ENCODE data around the gene RSPH3. TPM values are rescaled to one million over a fixed set of nuclear protein-coding genes. Genes with fewer than 3 reads are reported as not detected.

The RSPH3 gene
- total and polyA plus RNA-seq, 10 of the 15 experiments (the other 5 are each of a cell fraction or from before 2014, with no cell fraction given), result 0.40 to 3.5 (median 1.4) TPM

GRCh38 chr6:158969148-158969547 lies 30.9 kb downstream of the RSPH3 start:
- FAIRE-seq (peak; percentile 74), ATAC-seq (no peak), DNase-seq (ENCODE audit: low read depth, low spot score) (no peak)
- Histone ChIP-seq H3K4me2 (ENCODE audit: control insufficient read depth, insufficient read depth) (no peak overlapping the region), H2AFZ (ENCODE audit: control insufficient read depth, low read depth, low read length) (no peak overlapping the region), H3K4me3 (no peak overlapping the region), H3K27ac (ENCODE audit: control insufficient read depth, insufficient read depth) (no peak overlapping the region), H3K9ac (ENCODE audit: control insufficient read depth, insufficient read depth, low read length) (no peak overlapping the region), H3K79me2 (ENCODE audit: control insufficient read depth, insufficient read depth, low read length) (no peaks in the 10 kb centered on the region), H3K27me3 (replicated peaks in 1 of 2; ENCODE audit: control insufficient read depth in 2 of 2, insufficient read depth in 2 of 2, low read length in 1 of 2) (no peaks in the 10 kb centered on the region), H4K20me1 (ENCODE audit: control insufficient read depth, insufficient read depth) (no peaks in the 10 kb centered on the region), H3K36me3 (ENCODE audit: control insufficient read depth in 2 of 2, insufficient read depth in 2 of 2, low read length in 1 of 2) (no peaks in the 10 kb centered on the region), H3K9me3 (replicated peaks; ENCODE audit: control insufficient read depth, insufficient read depth, low read length) (peaks cover 1% of the 10 kb centered on the region; the same call in 1 of the 3 replicates), H3K4me1 (ENCODE audit: control insufficient read depth, insufficient read depth, low read length) (no peaks in the 10 kb centered on the region)
- intact Hi-C loops (cut with micrococcal nuclease; ENCODE audit: unreplicated experiment) (no loop called here), in situ Hi-C loops (cut with MboI) (loop anchor here (5.0 kb wide), 1 partner anchor 172 kb away; no protein-coding TSS in a partner anchor)
- ChIA-PET CTCF (interaction anchor here (2.0 kb wide), 1 partner anchor 99 kb away, joined by 5 read pairs; no protein-coding TSS in a partner anchor), SMC1A (ENCODE audit: uncharacterized antibody, unreplicated experiment) (no interaction called here), POLR2A (no interaction called here), RAD21 (ENCODE audit: unreplicated experiment) (interaction anchor here (0.6 to 0.7 kb wide), 3 partner anchors 60 to 272 kb away, joined by 3 read pairs; no protein-coding TSS in a partner anchor)
- no peak for TF ChIP-seq MEF2A (IDR thresholded peaks at IDR 0.05; ENCODE audit: insufficient read depth, low read depth, low read length)
- peak; percentile 90 for TF ChIP-seq CBX5 (IDR thresholded peaks at IDR 0.05; ENCODE audit: low read depth)
- TF ChIP-seq, protein P1, sequence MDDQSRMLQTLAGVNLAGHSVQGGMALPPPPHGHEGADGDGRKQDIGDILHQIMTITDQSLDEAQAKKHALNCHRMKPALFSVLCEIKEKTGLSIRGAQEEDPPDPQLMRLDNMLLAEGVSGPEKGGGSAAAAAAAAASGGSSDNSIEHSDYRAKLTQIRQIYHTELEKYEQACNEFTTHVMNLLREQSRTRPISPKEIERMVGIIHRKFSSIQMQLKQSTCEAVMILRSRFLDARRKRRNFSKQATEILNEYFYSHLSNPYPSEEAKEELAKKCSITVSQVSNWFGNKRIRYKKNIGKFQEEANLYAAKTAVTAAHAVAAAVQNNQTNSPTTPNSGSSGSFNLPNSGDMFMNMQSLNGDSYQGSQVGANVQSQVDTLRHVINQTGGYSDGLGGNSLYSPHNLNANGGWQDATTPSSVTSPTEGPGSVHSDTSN (IDR thresholded peaks at IDR 0.05; ENCODE audit: insufficient replicate concordance, low read depth, low read length), result no peak
- no peak for TF ChIP-seq STAT1 (conservative IDR thresholded peaks at IDR 0.05)
- no peak for TF ChIP-seq RFX5 (IDR thresholded peaks at IDR 0.05; ENCODE audit: low read depth, low read length)
- 0% methylated on average over 1 of the region's 1 CpG for WGBS (ENCODE audit: insufficient coverage, insufficient replicate concordance, low lambda C conversion rate, missing lambda C conversion rate)
- no TSS peak for BruUV-seq (replicated peaks)

Data from GM12878 (cell line).